Measurements from ENCODE around the gene LIPG.
"Not testable (repeated sequence)": the region's sequence is repeated elsewhere in the genome, so short reads cannot be mapped to it uniquely, and the experiment has no call there.

Gene LIPG

DNA sequence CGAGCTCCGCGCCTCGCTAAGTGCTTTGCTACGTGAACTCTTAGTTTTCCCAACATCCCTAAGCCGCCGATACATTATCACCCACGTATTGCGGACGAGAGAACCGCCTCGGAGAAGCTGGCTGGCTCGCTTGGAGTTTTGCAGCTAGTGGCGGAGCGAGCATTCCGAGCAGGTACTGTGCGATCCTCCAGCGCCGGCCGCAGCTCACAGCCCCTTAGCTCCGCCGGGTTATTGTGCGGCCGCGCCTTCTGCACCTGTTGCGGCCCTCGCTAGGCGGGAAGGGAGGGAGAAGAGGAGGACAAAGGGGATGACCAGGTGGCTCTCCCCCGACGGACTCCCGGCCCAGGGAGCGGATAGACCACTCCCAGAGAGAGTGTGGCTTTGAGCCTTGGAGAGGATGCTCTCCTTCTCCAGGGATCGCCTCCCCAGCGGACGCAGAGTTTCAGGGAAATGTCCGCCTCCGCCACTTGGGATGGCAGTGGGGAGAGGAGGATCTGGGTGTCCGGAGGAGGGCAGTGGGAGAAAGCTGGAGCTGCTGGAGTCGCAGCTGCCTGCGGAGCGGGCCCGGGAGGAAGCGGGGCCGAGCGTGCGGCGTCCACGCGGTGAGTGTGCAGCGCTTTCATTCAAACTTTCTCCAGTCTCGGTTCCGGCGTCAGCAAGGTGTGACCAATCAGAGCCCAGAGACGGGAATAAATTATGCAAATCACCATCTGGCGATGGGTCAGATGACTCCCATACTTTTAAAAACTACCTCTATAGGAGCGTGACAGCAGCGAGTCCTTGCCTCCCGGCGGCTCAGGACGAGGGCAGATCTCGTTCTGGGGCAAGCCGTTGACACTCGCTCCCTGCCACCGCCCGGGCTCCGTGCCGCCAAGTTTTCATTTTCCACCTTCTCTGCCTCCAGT, at the start of gene LIPG:
Gene LIPG, plus strand, starts transcription at position 769 of the 905 bp plus-strand sequence. CDS start 252 bp downstream, outside the sequence.
- DNase-seq = peak; percentile 51

DNA sequence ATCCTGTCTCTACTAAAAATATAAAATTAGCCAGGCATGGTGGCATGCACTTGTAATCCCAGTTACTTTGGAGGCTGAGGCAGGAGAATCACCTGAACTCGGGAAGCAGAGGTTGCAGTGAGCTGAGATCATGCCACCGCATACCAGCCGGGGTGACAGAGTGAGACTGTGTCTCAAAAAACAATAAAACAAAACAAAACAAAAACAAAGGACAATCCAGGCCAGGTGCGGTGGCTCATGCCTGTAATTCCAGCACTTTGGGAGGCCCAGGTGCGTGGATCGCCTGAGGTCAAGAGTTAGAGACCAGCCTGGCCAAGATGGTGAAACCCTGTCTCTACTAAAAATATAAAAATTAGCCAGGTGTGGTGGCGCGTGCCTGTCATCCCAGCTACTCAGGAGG, 49.0 kb upstream of the LIPG start:
- not testable (repeated sequence) for DNase-seq

- DNase-seq = no peak
Observed at GRCh38 chr18:49514577-49514976, 47.3 kb upstream of the LIPG start.

DNA sequence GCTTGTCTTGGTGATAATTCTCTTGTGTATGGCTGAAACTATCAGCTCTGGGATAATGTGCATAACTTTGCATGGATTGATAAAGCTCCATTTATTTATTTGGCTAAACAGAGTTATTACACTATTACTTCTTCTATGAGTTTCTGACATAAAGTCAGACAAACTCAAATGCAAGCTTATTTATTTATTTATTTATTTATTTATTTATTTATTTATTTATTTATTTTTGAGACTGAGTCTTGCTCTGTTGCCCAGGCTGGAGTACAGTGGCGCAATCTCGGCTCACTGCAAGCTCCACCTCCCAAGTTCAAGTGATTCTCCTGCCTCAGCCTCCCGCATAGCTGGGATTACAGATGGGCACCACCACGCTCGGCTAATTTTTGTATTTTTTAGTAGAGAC, 46.9 kb upstream of the LIPG start:
- DNase-seq = not testable (repeated sequence)

- DNase-seq = no peak
Observed at GRCh38 chr18:49515516-49515915, 46.3 kb upstream of the LIPG start.

GRCh38 chr18:49517483-49517882, 44.4 kb upstream of the LIPG start:
- DNase-seq = no peak

DNA sequence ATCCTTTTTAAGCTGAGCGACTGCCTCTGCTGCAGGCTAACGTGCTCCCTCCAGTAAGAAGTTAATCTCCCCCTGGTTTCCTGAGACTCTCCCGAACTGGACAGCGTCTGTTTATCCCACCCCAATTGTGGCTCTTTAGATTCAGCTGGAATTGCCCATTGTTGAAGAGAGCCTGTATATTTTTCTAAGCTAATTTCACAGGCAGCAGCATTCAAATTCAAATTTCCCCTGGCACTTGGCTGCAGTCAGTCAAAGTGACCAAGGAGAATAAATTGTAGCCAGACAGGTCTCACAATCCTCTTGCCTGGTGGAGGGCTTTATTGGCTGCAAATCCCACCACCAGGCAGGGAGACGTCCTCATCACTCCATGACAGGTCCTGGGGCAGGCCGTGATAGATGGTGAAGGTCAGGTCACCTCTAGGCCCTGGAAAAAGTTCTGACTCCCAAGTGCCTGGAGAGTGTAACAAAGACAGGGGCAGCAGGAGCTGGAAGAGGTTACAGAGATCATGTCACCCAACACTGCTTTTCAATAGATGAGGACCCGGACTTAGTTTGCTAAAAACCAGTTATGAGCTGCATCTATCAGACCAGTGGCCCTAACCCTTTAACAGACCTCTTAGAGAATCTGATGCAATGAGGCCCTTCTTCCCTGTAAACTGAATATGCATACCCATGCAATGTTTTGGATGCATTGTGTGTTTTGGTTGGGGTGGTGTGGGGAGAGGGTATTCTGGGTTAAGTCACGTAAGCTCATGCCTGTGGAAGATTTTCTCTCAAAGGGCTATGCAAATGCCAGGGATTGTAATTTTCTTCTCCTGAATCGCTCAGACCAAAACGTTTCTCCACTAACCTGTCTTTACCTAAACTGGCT, 42.5 kb upstream of the LIPG start:
- no peak for DNase-seq

DNA sequence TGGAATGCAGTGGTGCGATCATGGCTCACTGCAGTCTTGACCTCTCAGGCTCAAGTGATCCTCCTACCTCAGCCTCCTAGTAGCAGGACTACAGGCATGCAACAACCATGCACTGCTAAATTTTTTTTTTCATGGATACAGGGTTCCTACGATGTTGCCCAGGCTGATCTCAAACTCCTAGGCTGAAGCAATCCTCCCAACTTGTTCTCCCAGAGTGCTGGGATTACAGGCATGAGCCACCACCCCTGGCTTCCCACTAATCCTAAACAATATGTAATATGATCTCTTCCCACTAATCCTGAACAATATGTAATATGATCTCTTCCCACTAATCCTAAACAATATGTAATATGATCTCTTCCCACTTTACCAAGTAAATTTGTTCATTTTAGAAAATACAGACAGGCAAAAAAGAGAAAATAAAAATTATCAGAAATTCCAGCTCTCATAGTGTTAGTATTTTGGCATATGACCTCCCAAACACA, 41.2 kb upstream of the LIPG start:
- DNase-seq = peak; percentile 18

- DNase-seq = no peak
Observed at GRCh38 chr18:49521216-49521835, 40.5 kb upstream of the LIPG start.

DNA sequence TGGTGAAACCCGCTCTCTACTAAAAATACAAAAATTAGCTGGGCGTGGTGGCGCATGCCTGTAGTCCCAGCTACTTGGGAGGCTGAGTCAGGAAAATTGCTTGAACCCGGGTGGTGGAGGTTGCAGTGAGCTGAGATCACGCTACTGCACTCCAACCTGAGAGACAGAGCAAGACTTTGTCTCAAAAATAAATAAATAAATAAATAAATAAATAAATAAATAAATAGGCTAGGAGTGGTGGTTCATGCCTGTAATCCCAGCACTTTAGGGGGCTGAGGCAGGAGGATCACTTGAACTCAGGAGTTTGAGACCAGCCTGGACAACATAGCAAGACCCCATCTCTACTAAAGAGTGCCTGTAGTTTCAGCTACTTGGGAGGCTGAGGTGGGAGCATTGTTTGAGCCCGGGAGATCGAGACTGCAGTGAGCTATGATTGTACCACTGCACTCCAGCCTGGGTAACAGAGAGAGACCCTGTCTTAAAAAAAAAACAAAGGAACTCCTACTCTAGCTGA, 38.2 kb upstream of the LIPG start:
- not testable (repeated sequence) for DNase-seq

DNA sequence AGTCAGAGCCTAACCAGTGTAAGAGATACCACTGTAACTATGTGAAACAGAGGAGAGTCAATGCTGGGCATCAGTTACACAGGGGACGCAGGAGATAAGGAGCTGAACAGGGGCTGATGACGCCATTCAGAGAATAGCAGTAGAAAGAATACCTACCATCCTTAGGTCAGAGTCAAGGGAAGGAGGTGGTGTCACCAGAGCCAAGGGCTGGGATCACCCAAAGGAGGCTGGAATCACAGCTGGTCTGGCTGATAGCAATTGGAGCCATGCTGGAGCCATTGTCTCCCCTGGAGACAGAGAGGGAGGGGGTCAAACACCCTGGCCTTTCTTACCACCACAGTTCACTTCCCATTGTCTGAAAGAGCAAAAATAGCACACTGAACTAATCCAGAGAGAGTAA, 37.5 kb upstream of the LIPG start:
- no peak for DNase-seq

- DNase-seq = no peak
Observed at GRCh38 chr18:49524951-49525350, 36.9 kb upstream of the LIPG start.

GRCh38 chr18:49525981-49526380, 35.9 kb upstream of the LIPG start:
- DNase-seq = no peak

- no peak for DNase-seq
Observed at GRCh38 chr18:49527631-49528327, 34.1 kb upstream of the LIPG start.

- no peak for DNase-seq
Observed at GRCh38 chr18:49529596-49529995, 32.3 kb upstream of the LIPG start.

- DNase-seq = no peak
Observed at GRCh38 chr18:49531678-49532153, 30.1 kb upstream of the LIPG start.

DNA sequence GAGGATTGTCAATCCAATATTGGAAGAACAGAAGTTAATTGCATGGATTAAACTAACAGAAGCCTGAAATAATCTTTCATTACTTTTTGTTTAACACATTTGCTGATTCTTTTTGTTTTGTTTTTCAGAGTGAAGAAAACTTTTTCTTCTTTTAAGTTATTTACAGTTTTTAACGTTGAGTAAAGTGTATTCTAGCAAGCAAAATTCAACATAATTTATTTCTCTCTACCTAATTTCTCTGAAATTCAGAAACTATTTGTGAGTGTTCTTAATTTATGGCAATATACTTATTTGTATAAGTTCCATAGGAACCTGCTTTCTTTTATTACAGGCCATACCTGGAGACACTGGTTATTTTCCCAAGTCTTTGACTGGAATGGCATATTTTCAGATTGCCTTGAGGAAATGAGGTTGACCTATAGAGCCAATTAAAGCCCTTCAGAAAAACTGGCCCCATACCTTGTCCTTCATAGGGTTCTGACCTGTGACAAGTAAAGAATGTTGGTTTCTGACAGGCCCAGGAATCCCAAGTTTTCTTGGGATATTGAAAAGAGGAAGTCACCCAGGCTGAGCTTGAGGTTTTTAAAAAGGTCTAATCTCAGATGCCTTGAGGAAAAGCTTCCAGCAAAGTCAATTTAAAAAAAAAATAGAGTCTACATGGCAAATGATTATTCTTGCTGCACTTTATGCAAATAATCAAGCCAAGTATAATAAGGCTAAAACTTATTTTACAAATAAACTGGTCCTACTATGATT, 26.8 kb upstream of the LIPG start:
- no peak for DNase-seq

DNA sequence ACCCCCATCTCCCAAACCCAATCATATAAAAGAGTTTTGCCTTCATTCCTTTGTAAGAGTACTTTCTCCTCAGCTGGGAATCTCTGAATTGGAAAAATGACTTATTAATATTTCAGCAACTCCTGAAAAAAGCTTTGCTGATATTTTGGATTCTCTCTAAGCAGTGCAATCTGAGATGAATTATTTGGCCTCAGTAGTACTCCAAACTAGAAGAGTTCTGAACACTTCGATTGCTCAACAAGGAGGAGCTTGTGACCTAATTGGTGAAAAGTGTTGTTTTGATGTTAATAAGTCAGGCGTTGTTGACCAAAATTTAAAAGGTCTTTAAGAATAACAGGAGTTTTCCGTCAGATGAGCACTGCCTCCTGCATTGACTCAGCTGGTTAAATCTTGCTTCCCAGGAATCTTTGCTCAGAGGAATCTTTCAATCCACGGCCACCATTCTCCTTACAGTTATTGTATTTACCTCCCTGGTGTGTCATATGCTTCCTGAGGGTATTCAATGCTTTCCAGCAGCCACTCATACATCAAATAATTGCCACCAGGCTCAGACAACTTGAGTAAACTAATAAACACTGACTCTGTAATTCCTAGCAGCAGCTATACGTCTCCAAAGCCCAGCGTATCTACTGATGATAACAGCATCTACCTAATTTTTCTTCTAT, 24.5 kb upstream of the LIPG start:
- no peak for DNase-seq

- no peak for DNase-seq
Observed at GRCh38 chr18:49544362-49544761, 17.5 kb upstream of the LIPG start.

DNA sequence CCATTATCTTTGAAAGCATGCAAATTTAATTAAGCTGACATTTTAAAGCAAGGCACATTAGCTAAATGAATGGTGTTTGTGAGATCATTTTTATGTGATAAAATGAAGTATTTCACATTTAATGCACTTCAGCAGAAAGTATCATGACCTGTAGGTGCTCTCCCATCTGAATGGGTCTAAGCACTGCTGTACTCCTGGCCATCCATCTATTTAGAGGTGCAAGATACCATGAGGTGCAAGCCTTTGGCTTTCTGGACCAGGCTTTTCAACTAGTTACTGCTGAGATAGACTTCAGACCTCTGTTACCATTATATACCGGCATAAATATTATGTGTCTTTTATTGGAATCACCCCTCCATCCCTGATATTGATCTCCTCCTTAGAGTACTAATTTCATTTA, 15.6 kb upstream of the LIPG start:
- DNase-seq = no peak
